GM19193 (cell line): Measurements from ENCODE around the gene FXYD3.

Experiments
- POLR2A ChIP-seq: IDR thresholded peaks from 4 replicates; pipeline ENCODE4 v1.6.1; 2011; ENCODE audit not compliant: insufficient read depth, insufficient read length; ENCODE audit errors: extremely low read depth

Gene FXYD3

GRCh38 chr19:35125270-35125717 is 9.7 kb downstream of the FXYD3 start:
- no peak for TF ChIP-seq POLR2A

GRCh38 chr19:35125749-35126623 is 10.4 kb downstream of the FXYD3 start:
- no peak for TF ChIP-seq POLR2A

GRCh38 chr19:35126624-35126959 is 11.0 kb downstream of the FXYD3 start:
- TF ChIP-seq POLR2A: no peak

GRCh38 chr19:35127871-35128270 is 12.2 kb downstream of the FXYD3 start:
- no peak for TF ChIP-seq POLR2A

GRCh38 chr19:35128398-35129057 is 12.9 kb downstream of the FXYD3 start:
- TF ChIP-seq POLR2A: no peak

GRCh38 chr19:35130761-35131720 is 15.4 kb downstream of the FXYD3 start:
- no peak for TF ChIP-seq POLR2A

- TF ChIP-seq POLR2A: no peak
These were observed 16.6 kb downstream of the FXYD3 start for GRCh38 chr19:35132254-35132653.

GRCh38 chr19:35133826-35134225 is 18.2 kb downstream of the FXYD3 start:
- no peak for TF ChIP-seq POLR2A

GRCh38 chr19:35134601-35135242 is 19.1 kb downstream of the FXYD3 start, which contains the start of gene LGI4:
Gene LGI4 (minus strand): TSS chr19:35135059. CDS start chr19:35134680, 379 bp downstream.
- no peak for TF ChIP-seq POLR2A

GRCh38 chr19:35135389-35135909 is 19.8 kb downstream of the FXYD3 start:
- no peak for TF ChIP-seq POLR2A

- no peak for TF ChIP-seq POLR2A
These were observed 20.6 kb downstream of the FXYD3 start for GRCh38 chr19:35136231-35136630.

GRCh38 chr19:35136977-35137702 is 21.5 kb downstream of the FXYD3 start:
- no peak for TF ChIP-seq POLR2A

GRCh38 chr19:35138305-35138892 is 22.8 kb downstream of the FXYD3 start, which contains the start of gene FXYD1:
Gene FXYD1 (plus strand): TSS chr19:35138824. CDS start chr19:35140080, 1,256 bp downstream.
- no peak for TF ChIP-seq POLR2A
